ENCODE results near the gene NRXN3. TPM values are rescaled to one million over a fixed set of nuclear protein-coding genes. Genes with fewer than 3 reads are reported as not detected.

Gene NRXN3
- total and polyA plus RNA-seq, 2 of the 4 experiments (the other 2 are of a cell fraction), result 4.8 to 25.1 TPM

GRCh38 chr14:79080040-79080439 is 909.9 kb downstream of the NRXN3 start:
- POLR2A ChIA-PET (ENCODE audit: unreplicated experiment), result no interaction called here
- intact Hi-C loops (cut with micrococcal nuclease), result no loop called here

More at GRCh38 chr14:79080040-79080439, 909.9 kb downstream of the NRXN3 start:
- Histone ChIP-seq H2BK20ac (ENCODE audit: low read depth, low read length) (no peak overlapping the region), H3K79me1 (ENCODE audit: low read depth in 1 of 2, low read length in 2 of 2) (no peaks in the 10 kb centered on the region), H3K23ac (ENCODE audit: low read depth, low read length) (no peak overlapping the region), H4K8ac (ENCODE audit: low read depth in 2 of 2, low read length in 2 of 2) (no peak overlapping the region), H3K14ac (replicated peaks; ENCODE audit: low read depth, low read length) (no peak overlapping the region), H3K9me1 (ENCODE audit: insufficient read depth, low read length) (no peaks in the 10 kb centered on the region), H2BK5ac (ENCODE audit: low read depth, low read length, poor library complexity, severe bottlenecking) (no peak overlapping the region), H3K4me3 (ENCODE audit: insufficient read depth, low read depth, low read length) (no peak overlapping the region), H2AK5ac (ENCODE audit: low read depth, low read length) (no peak overlapping the region), H2AFZ (replicated peaks; ENCODE audit: low read length, poor library complexity) (no peak overlapping the region), H2AK9ac (replicated peaks; ENCODE audit: low read depth, low read length, poor library complexity) (no peak overlapping the region), H3K36me3 (ENCODE audit: control insufficient read depth, insufficient read depth, low read length) (no peaks in the 10 kb centered on the region), H3K27ac (ENCODE audit: insufficient read depth, low read length) (no peak overlapping the region), H4K20me1 (ENCODE audit: insufficient read depth, low read length) (no peaks in the 10 kb centered on the region), H3K9ac (ENCODE audit: low read depth, low read length) (no peak overlapping the region), H3K9me3 (ENCODE audit: control insufficient read depth, insufficient read depth, low read length) (no peaks in the 10 kb centered on the region; the same call in 1 of the 2 replicates), H4K91ac (ENCODE audit: insufficient read depth, low read depth, low read length) (no peak overlapping the region), H2BK15ac (ENCODE audit: low read depth, low read length) (no peak overlapping the region), H4K5ac (ENCODE audit: low read depth, low read length) (no peak overlapping the region), H3K4me2 (ENCODE audit: low read depth, low read length) (no peak overlapping the region), H3K18ac (ENCODE audit: low read depth, low read length) (no peak overlapping the region), H3K4me1 (ENCODE audit: control insufficient read depth, insufficient read depth, low read length) (no peaks in the 10 kb centered on the region), H2BK120ac (ENCODE audit: low read depth, low read length) (no peak overlapping the region), H3K56ac (ENCODE audit: extremely low read depth, insufficient read depth, low read length) (no peak overlapping the region), H3K4ac (ENCODE audit: low read depth, low read length) (no peak overlapping the region), H3K27me3 (ENCODE audit: control insufficient read depth, insufficient read depth, low read length) (peaks cover 22% of the 10 kb centered on the region)
- dilution Hi-C loops (cut with HindIII; ENCODE audit: low sequenced_read_pairs, unreplicated experiment), result no loop called here
- TF ChIP-seq NFE2L2 (IDR thresholded peaks at IDR 0.05; ENCODE audit: low read depth, low read length) (no peak), POLR2A (IDR thresholded peaks at IDR 0.05; ENCODE audit: low read depth, low read length) (no peak), RFX5 (IDR thresholded peaks at IDR 0.05; ENCODE audit: low read depth, low read length) (no peak), FOS (IDR thresholded peaks at IDR 0.05; ENCODE audit: low read depth, low read length) (no peak), MAFK (IDR thresholded peaks at IDR 0.05; ENCODE audit: low read depth, low read length) (no peak), CTCF (conservative IDR thresholded peaks at IDR 0.05; ENCODE audit: low read depth, low read length) (no peak), CHD1 (IDR thresholded peaks at IDR 0.05; ENCODE audit: low read depth, low read length) (no peak), CEBPB (IDR thresholded peaks at IDR 0.05; ENCODE audit: low read depth, low read length) (no peak), USF2 (IDR thresholded peaks at IDR 0.05; ENCODE audit: low read depth, low read length) (no peak), MXI1 (IDR thresholded peaks at IDR 0.05; ENCODE audit: borderline replicate concordance, low read depth, low read length) (no peak), RAD21 (IDR thresholded peaks at IDR 0.05; ENCODE audit: low read length) (no peak), RCOR1 (IDR thresholded peaks at IDR 0.05; ENCODE audit: insufficient replicate concordance, low read length) (no peak), ELK1 (IDR thresholded peaks at IDR 0.05; ENCODE audit: borderline replicate concordance, low read depth, low read length) (no peak), MAZ (IDR thresholded peaks at IDR 0.05; ENCODE audit: borderline replicate concordance, low read depth, low read length) (no peak)
- no CpG with 5 or more reads among the region's 1 CpG for WGBS, 2 experiments (ENCODE audit: extremely low coverage in 2 of 2, insufficient read length in 1 of 2)
- CTCF ChIA-PET, result interaction anchor here (0.6 kb wide), 1 partner anchor 1517 kb away, joined by 3 read pairs; no protein-coding TSS in a partner anchor
- DNase-seq, result no peak
- in situ Hi-C loops (cut with MboI; ENCODE audit: low sequenced_read_pairs), result no loop called here
- BruUV-seq (replicated peaks), result no TSS peak
- no peak for ATAC-seq (ENCODE audit: low read depth)

All from IMR-90 (cell line).